GM12801 (cell line): ENCODE results near the gene CA6.

ENCODE experiments used
- CTCF ChIP-seq: IDR thresholded peaks from one replicate; pipeline ENCODE4 v1.5.1; 2011; ENCODE audit warnings: control low read depth; ENCODE audit not compliant: insufficient read length; ENCODE audit errors: extremely low read depth

CA6 gene

GRCh38 chr1:8974551-8974950, 28.9 kb downstream of the CA6 start:
- TF ChIP-seq CTCF, result no peak

GRCh38 chr1:8976338-8976737, 30.7 kb downstream of the CA6 start:
- TF ChIP-seq CTCF, result no peak

- no peak for TF ChIP-seq CTCF
Measured at GRCh38 chr1:8976896-8977450, 31.3 kb downstream of the CA6 start.

GRCh38 chr1:8980656-8981055, 35.0 kb downstream of the CA6 start:
- TF ChIP-seq CTCF, result no peak

GRCh38 chr1:8981169-8981568, 35.5 kb downstream of the CA6 start:
- TF ChIP-seq CTCF, result no peak

- TF ChIP-seq CTCF, result no peak
Measured at GRCh38 chr1:8984203-8984602, 38.5 kb downstream of the CA6 start.

GRCh38 chr1:8984990-8985389, 39.3 kb downstream of the CA6 start:
- TF ChIP-seq CTCF, result no peak
